NOMO-1 treated with dmso at 0.1 percent for 144 hours (cell line): ENCODE data around the gene FTCD.

Experiments used
- DNase-seq: peaks from one replicate; lab custom pipeline; 2025; ENCODE audit not compliant: unreplicated experiment; lab: John Stamatoyannopoulos, UW

Gene FTCD

GRCh38 chr21:46124083-46124925, 31.1 kb downstream of the FTCD start:
- DNase-seq = no peak

GRCh38 chr21:46122758-46123683, 32.4 kb downstream of the FTCD start:
- no peak for DNase-seq

GRCh38 chr21:46122237-46122671, 33.1 kb downstream of the FTCD start:
- no peak for DNase-seq

GRCh38 chr21:46121286-46122221, 33.8 kb downstream of the FTCD start:
- no peak for DNase-seq

GRCh38 chr21:46120301-46121285, 34.8 kb downstream of the FTCD start:
- DNase-seq = no peak

GRCh38 chr21:46119637-46120271, 35.6 kb downstream of the FTCD start:
- no peak for DNase-seq

GRCh38 chr21:46119144-46119636, 36.2 kb downstream of the FTCD start:
- DNase-seq = no peak

- no peak for DNase-seq
Observed at GRCh38 chr21:46118316-46119143, 36.8 kb downstream of the FTCD start.

- no peak for DNase-seq
Observed at GRCh38 chr21:46117586-46118315, 37.6 kb downstream of the FTCD start.

GRCh38 chr21:46116776-46117585, 38.4 kb downstream of the FTCD start:
- DNase-seq = no peak

- DNase-seq = no peak
Observed at GRCh38 chr21:46116189-46116775, 39.1 kb downstream of the FTCD start.

- no peak for DNase-seq
Observed at GRCh38 chr21:46115441-46116188, 39.8 kb downstream of the FTCD start.

GRCh38 chr21:46114963-46115362, 40.4 kb downstream of the FTCD start:
- no peak for DNase-seq

- DNase-seq = no peak
Observed at GRCh38 chr21:46113497-46114176, 41.7 kb downstream of the FTCD start.

- DNase-seq = no peak
Observed at GRCh38 chr21:46112725-46113215, 42.6 kb downstream of the FTCD start.
